ENCODE data around the gene HHAT. TPM values are rescaled to one million over a fixed set of nuclear protein-coding genes. Genes with fewer than 3 reads are reported as not detected.

HHAT gene
- total and polyA plus RNA-seq, 2 of the 4 experiments (the other 2 are of a cell fraction): 1.7 to 2.5 TPM

DNA sequence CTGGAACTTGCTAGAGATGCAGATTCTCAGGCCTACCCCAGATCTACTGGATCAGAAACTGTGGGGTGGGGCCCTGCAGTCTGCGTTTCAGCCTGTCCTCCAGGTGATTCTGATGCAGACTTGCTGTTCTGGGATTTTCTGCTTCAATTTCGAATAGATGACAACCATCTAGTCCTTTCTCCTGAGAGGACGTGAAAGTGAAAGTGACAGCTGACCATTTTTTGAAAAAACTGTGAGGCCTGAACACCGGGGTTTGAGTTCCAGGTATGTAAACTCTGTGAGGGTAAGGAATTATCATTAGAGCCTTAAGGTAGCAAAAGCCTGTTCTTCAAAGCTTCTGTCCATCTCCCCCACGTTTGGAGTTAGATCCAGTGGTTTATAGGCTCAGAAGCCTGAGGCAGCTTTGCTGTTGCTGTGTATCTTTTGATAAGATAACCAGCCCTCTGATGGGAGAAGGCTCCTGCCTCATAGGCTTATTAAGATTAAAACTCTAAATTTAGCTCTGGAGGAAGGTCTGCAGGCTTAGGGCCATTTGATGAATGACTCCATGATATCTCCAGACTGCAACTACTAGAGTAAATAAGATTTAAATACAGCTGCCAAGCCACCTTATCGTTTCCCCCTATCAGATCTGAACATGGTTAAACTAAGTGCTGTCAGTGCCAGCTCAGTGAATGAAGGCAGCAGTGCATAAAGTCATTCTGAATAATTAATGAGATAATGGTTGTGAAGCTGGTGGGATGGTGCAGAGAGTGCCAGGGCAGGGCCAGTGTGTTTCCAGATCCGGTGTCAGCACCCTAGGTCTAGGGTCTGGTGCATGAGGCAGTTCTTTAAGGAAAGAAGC is 335.2 kb downstream of the HHAT start:
- no peak for DNase-seq

More for the DNA sequence above, 335.2 kb downstream of the HHAT start:
- no peak overlapping the region for H3K4me3 ChIP-seq (ENCODE audit: insufficient read depth, low read depth, low read length)
- H3K36me3 ChIP-seq (ENCODE audit: control insufficient read depth, insufficient read depth, low read length): no peaks in the 10 kb centered on the region
- POLR2A ChIA-PET (ENCODE audit: unreplicated experiment): interaction anchor here (0.7 kb wide), 1 partner anchor 11 kb away, joined by 3 read pairs; no protein-coding TSS in a partner anchor
- H2BK5ac ChIP-seq (ENCODE audit: low read depth, low read length, poor library complexity, severe bottlenecking): no peak overlapping the region
- H3K56ac ChIP-seq (ENCODE audit: extremely low read depth, insufficient read depth, low read length): no peak overlapping the region
- no peak overlapping the region for H2AK9ac ChIP-seq (replicated peaks; ENCODE audit: low read depth, low read length, poor library complexity)
- CTCF ChIA-PET: no interaction called here
- H3K27ac ChIP-seq (ENCODE audit: insufficient read depth, low read length): no peak overlapping the region
- no peak overlapping the region for H2BK15ac ChIP-seq (ENCODE audit: low read depth, low read length)
- no peak overlapping the region for H3K9ac ChIP-seq (ENCODE audit: low read depth, low read length)
- no peak overlapping the region for H4K91ac ChIP-seq (ENCODE audit: insufficient read depth, low read depth, low read length)
- H4K8ac ChIP-seq (ENCODE audit: low read depth in 2 of 2, low read length in 2 of 2): no peak overlapping the region
- dilution Hi-C loops (cut with HindIII; ENCODE audit: low sequenced_read_pairs, unreplicated experiment): no loop called here
- H4K20me1 ChIP-seq (ENCODE audit: insufficient read depth, low read length): no peaks in the 10 kb centered on the region
- in situ Hi-C loops (cut with MboI; ENCODE audit: low sequenced_read_pairs): no loop called here
- 40% methylated on average over 1 of the region's 7 CpGs; no CpG with 5 or more reads in 1 of the 2 experiments for WGBS, 2 experiments (ENCODE audit: extremely low coverage in 2 of 2, insufficient read length in 1 of 2)
- H2BK120ac ChIP-seq (ENCODE audit: low read depth, low read length): no peak overlapping the region
- no peaks in the 10 kb centered on the region for H3K27me3 ChIP-seq (ENCODE audit: control insufficient read depth, insufficient read depth, low read length)
- H3K9me3 ChIP-seq (ENCODE audit: control insufficient read depth, insufficient read depth, low read length): no peaks in the 10 kb centered on the region
- intact Hi-C loops (cut with micrococcal nuclease): no loop called here
- no peak overlapping the region for H3K14ac ChIP-seq (replicated peaks; ENCODE audit: low read depth, low read length)
- peak overlapping the region; percentile 47 for H2AFZ ChIP-seq (replicated peaks; ENCODE audit: low read length, poor library complexity)
- no peak overlapping the region for H2AK5ac ChIP-seq (ENCODE audit: low read depth, low read length)
- no peak overlapping the region for H3K4ac ChIP-seq (ENCODE audit: low read depth, low read length)
- no peaks in the 10 kb centered on the region for H3K4me1 ChIP-seq (ENCODE audit: control insufficient read depth, insufficient read depth, low read length)
- no peak for ATAC-seq (ENCODE audit: low read depth)
- H3K18ac ChIP-seq (ENCODE audit: low read depth, low read length): no peak overlapping the region
- H3K79me1 ChIP-seq (ENCODE audit: low read depth in 1 of 2, low read length in 2 of 2): no peaks in the 10 kb centered on the region
- no peak overlapping the region for H4K5ac ChIP-seq (ENCODE audit: low read depth, low read length)
- no peak overlapping the region for H3K23ac ChIP-seq (ENCODE audit: low read depth, low read length)
- no peak overlapping the region for H2BK20ac ChIP-seq (ENCODE audit: low read depth, low read length)
- TF ChIP-seq CTCF (conservative IDR thresholded peaks at IDR 0.05; ENCODE audit: low read depth, low read length): no peak
- no peak for TF ChIP-seq USF2 (IDR thresholded peaks at IDR 0.05; ENCODE audit: low read depth, low read length)
- TF ChIP-seq MAFK (IDR thresholded peaks at IDR 0.05; ENCODE audit: low read depth, low read length): no peak
- TF ChIP-seq RAD21 (IDR thresholded peaks at IDR 0.05; ENCODE audit: low read length): no peak
- no peak for TF ChIP-seq CEBPB (IDR thresholded peaks at IDR 0.05; ENCODE audit: low read depth, low read length)
- TF ChIP-seq SMC3 (IDR thresholded peaks at IDR 0.05; ENCODE audit: low read depth, low read length): no peak
- no peak for TF ChIP-seq NFE2L2 (IDR thresholded peaks at IDR 0.05; ENCODE audit: low read depth, low read length)
- no peak for TF ChIP-seq MAZ (IDR thresholded peaks at IDR 0.05; ENCODE audit: borderline replicate concordance, low read depth, low read length)
- TF ChIP-seq RFX5 (IDR thresholded peaks at IDR 0.05; ENCODE audit: low read depth, low read length): no peak
- TF ChIP-seq, protein P1, sequence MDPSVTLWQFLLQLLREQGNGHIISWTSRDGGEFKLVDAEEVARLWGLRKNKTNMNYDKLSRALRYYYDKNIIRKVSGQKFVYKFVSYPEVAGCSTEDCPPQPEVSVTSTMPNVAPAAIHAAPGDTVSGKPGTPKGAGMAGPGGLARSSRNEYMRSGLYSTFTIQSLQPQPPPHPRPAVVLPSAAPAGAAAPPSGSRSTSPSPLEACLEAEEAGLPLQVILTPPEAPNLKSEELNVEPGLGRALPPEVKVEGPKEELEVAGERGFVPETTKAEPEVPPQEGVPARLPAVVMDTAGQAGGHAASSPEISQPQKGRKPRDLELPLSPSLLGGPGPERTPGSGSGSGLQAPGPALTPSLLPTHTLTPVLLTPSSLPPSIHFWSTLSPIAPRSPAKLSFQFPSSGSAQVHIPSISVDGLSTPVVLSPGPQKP (IDR thresholded peaks at IDR 0.05; ENCODE audit: borderline replicate concordance, low read depth, low read length): no peak
- TF ChIP-seq CHD1 (IDR thresholded peaks at IDR 0.05; ENCODE audit: low read depth, low read length): no peak
- TF ChIP-seq BHLHE40 (IDR thresholded peaks at IDR 0.05; ENCODE audit: low read depth, low read length): no peak
- no peak for TF ChIP-seq RCOR1 (IDR thresholded peaks at IDR 0.05; ENCODE audit: insufficient replicate concordance, low read length)
- no peaks in the 10 kb centered on the region for H3K9me1 ChIP-seq (ENCODE audit: insufficient read depth, low read length)
- H3K4me2 ChIP-seq (ENCODE audit: low read depth, low read length): no peak overlapping the region
- no TSS peak for BruUV-seq (replicated peaks)
